GM18867 (cell line): ENCODE data around the gene GRK1.

ENCODE experiments used
- ATAC-seq: cut with Tn5 transposase; IDR thresholded peaks from one replicate; pipeline ENCODE4 v1.9.1; 2021; ENCODE audit warnings: mild to moderate bottlenecking, moderate library complexity; ENCODE audit not compliant: unreplicated experiment

Gene GRK1

DNA sequence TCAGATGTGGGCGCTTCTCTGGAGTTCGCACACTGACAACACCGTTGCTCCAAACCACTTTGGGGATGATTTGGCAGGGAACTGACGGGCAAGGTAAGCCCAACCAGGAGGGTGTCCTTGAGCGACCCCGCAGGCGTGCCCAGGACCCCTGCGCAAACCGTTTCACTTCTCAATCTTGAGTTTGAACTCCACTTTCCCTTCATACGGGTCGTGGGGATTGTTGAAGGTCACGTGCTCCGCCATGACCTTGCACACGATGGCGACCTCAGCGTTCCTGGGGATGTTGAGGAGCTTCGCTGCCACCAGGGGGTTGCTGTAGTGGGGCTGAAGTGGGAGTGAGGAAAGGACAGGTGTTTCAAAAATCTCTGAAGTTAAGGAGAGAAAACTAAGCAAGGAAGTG, 17.8 kb upstream of the GRK1 start:
- no peak for ATAC-seq

DNA sequence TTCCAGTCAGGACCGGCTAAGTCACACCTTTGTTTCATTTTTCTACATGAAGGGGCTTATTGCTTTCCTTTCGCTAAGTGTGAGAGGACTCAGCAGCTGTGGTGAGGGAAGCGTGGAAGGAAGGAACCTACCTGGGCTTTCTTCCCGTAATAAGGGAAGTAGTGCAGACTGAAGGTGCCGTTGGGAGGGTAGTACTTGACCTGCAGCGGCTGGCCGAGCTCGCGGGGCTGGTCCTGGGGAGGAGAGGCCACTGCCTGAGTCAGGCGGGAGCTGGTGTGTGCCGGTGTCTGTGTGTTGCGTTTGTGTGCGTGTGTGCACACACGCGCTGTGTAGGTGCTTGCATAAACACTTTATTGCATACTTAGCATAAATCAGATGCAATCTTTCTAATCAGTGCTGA, 16.7 kb upstream of the GRK1 start:
- no peak for ATAC-seq

DNA sequence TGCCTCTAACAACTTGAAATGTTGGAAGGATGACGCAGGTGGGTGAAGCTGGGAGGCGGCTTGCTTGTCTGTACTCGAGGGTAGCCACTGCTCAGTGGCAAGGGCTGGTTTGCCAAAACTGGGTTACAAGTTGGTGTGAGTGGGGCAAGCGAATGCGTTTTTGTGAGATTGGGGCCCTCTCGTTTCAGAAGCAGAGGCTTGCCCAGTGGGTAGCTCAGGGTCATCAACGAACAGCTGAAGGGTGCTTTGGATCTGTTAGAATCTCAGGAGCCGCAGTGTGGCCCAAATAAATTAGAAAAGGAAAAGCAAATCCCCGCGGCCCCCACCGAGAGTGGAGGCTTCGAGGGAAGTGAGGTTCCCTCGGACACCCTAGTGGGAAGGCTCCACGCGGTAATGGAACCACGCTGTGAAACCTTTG, 16.3 kb upstream of the GRK1 start:
- no peak for ATAC-seq

DNA sequence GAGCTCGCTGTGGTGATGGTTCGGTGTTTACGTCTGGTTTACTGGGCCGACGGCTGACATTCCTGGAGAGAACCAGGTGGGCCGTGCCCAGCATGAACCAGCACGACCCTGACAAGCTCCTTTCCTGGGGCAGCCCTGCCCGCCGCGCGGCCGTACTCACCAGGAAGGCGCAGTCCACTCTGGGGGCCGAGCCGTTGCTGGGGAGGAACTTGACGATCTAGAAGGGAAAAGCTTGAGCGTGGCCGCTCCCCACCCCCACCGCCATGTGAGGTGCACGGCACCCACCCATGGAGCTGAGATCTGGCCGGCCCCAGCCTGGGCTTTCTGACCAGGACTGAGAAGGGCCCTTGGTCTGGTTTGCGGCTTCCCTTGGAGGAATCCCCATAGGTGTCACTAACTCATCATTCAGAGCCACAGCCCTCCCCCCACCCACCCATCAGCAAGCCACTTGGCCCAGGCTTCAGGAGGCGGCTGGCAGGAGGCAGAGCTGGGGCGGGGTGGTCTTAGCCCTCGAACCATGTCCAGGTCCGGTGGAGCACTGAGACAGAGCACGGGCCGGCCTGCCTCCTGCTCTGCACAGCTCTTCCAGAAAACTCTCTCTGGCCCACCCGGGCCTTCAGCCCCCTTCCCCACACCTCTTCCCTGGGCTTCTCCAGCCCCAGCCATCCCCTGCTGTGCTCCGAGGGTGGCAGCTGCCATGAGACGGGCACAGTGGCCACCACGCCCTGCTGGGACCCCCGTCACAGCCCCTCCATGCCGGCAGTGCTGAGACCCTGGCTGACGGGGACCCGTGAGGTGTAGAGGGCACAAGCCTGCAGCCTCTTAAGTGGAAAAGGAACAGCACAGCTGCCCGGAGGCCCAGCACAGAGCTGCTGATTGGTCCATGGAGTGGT, 15.3 kb upstream of the GRK1 start:
- ATAC-seq, result no peak

DNA sequence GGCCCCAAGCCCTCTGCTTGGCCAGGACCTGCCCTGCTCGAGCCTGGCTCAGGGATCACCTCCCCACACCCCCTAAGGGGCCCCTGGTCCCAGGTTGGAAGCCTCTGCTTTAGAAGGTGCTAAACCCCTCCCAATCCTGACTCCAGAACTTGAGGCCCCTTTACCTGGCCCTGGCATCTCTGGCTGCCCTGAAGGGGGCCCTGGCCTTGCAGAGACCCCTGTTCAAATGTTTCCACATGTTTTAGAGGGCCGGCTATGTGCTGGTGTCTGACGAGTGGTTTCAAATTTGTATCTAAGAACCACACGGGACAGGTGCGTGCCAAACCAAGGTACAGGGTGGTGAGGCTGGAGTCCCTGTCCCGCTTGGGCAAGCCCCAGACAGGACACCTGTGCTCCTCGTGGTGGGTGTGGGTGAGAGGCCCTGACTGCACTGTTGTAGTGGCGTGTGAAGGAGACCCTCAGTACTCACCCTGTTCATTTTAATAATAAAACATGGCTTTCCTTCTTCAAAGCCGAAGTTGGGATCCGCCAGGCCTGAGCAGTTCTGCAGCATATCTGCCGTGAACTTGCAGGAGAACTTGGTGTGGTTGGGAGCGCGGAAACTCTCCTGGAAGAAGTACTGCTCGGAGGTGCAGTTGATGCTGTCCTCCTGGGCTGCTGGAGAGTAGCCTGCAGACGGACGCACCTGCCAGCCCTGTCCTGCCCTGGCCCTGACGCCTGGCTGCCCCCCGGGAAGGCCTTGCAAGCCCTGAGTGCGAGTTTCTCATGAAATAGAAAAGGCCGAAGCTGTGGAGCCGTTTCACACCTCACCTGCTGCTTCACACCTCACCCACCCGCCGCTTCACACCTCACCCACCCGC, 14.4 kb upstream of the GRK1 start:
- no peak for ATAC-seq

DNA sequence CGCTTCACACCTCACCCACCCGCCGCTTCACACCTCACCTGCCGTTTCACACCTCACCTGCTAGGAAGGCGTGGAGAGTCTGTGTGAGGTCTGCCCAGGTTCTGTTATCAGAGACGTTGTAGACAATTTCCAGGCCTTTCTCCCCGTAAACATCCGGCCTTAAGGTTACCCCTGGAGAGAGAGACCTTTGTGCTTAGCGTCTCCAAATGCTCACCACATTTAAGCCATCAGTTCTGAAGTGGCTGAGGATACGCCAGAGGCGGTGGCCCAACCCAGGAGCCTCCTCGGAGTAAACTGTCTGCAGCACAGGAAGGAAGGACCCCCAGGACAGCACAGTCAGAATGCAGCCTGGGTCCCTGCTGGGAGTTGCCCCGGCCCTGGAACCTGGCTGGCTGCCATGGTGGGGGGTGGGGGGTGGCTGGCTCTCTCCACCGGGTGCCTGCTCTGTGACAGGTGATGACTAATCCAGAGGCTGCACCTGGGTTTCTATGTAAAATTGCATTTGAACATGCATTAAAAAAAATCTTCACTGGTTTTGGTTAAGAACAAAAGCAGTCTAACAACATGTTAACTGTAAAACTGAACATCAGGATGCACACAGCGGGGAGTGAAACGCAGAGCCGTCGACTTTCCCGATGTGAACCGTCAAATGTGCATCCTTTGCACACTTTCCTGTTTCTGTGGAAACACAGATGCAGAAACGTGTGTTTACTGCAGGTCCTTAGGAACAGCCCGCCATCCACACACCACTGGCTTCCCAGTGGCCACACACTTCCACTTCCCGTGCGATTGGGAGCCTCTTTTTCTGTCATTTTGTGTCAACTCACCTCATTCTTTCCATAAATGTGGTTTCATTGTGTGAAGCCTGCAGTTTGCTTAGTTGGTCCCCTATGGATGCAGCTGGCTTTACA, 13.5 kb upstream of the GRK1 start:
- ATAC-seq, result no peak

DNA sequence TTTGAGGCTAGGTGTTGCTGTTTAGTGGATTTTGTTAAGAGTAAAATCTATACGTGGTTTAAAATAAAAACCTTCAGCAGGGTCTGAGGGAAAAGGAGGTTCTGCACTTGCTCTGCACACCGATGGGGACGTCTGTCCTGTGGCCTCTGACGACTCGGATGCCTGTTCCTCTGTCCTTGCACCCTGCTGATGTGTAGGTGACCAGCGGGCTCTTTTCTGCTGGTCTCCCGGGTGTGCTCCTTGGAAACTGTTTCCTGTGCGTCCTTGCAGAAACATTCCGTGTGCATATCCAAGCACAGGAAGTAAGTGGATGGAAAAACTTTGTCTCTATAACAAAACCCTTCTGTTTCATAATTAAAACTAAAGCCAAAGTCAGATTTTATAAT, 12.9 kb upstream of the GRK1 start:
- ATAC-seq, result no peak

DNA sequence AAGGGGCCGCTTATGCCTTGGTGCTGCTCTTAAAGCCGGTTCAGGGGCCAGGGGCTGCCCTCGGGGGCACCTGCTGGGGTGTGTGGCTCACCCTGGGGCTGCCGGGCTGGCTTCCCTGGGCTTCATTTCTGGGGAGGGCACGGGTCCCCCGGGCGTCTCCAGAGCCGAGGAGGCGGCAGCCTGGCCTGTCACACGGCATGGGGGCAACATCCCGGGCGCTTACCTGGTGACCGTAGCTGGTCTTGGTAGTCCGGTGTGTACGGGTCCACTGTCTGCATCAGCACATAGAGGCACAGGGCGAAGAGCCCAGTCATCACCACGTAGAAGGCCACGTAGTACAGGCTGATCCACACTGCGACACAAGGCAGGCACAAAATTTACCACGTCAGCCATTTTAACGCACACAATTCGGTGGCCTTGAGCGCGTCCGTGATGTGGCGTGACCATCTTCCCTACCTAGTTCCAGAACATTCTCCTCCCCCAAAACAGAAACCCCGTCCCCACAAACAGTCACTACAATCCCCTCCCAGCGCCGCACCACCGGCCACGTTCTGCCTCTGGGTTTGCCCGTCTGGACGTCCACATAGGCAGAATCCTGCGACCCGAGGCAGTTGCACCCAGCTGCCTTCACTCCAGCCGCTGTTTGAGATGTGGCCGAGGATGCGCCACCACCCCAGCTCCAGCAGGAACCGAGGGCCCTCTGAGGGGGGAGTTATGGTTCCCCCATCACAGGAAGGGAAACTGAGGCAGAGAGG, 12.3 kb upstream of the GRK1 start:
- no peak for ATAC-seq

DNA sequence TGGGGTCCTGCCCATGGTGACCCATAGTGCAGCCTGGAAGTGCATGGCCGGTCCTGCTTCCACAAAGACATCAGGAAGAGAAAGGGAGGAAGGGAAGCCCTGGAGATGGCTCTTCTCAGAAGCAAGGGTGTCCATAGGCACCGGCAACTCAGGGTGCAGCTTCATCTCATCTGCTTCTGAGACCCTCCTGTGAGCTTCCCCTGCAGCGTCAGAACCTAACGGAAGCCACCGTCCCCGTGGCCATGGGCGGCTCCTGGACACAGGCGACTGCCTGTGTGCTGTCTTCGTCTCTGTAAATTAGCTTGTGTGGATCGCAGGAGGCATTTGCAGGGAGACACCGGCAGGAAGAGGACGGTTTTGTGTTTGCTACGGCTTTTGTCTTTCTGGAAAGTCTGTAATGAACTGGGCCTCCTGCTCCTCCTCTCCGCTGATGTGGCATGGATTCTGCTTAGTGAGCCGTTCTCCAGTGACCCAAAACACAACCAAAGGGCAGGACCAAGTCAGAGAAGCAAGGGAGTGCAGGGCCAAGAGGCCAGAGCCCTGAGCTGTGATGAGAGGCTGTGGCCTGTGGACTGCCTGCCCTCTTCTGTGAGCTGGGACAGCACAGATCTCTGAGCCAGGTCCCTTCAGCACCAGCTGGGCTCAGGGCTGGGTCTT, 11.5 kb upstream of the GRK1 start:
- no peak for ATAC-seq

DNA sequence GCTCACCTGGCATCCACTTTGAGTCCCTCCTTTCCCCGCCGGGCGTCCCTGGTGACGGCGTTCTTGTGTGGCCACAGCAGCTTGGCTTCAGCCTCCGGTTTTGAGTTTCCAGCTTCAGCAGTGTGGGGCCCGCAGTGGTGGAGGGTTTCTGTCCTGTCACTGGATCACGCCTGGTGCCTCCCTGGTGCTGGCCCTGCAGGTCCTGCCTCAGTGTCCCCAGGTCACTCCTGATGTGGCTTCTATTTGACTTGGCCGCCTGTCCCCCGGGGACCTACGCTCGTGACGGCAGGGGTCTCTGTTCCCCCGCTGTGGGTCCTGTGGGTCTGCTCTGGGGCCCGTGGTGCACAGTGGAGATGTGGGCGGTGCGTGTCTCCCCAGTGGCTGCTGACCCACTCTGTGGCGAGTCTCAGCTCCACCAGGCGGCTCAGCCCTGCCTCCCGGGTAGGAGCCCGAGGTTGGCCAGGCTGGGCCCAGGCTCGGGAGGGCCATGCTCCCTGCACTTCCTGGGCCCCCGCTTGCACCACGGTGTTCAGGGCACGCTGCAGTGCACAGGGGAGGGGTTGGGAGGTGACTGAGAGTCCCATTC, 10.9 kb upstream of the GRK1 start:
- no peak for ATAC-seq

DNA sequence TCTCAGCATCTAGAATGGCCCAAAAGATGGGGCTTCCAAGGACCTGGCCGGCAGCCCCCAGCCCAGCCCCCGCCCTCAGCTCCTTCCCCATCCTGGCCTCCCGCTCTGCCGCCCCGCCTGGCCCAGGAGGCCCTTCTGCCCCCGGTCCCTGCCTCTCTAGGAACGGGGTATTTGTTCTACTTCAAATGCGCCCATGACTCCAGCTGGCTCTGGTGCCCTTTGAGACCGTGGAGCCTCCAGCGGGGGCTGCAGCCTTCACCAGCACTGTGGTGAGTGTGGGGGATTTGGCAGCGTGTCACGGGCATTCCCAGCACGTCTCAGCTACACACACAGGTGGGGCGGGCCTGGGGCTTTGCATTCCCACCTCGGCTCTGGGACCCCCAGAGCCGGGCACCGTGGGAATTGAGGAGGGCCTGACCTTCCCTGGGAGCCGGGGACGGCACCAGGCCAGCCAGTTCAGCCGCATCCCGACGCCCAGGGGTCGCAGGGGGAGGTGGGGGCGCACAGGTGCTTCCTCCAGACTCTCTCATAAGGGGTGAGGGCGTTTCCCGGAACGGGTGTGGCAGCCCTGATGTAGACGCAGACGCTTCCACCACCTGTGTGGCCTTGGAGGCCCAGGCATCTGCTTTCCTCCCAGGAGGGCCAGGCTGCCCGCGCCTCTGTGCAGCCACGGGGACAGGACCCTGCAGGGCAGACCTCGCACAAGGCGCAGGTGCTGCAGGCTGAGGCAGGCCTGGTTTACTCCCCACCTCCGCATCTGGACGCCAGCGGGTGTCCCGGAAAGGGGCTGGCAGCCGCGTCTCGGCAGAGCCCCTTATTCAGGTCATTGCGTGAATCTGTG, 10.0 kb upstream of the GRK1 start:
- no peak for ATAC-seq

DNA sequence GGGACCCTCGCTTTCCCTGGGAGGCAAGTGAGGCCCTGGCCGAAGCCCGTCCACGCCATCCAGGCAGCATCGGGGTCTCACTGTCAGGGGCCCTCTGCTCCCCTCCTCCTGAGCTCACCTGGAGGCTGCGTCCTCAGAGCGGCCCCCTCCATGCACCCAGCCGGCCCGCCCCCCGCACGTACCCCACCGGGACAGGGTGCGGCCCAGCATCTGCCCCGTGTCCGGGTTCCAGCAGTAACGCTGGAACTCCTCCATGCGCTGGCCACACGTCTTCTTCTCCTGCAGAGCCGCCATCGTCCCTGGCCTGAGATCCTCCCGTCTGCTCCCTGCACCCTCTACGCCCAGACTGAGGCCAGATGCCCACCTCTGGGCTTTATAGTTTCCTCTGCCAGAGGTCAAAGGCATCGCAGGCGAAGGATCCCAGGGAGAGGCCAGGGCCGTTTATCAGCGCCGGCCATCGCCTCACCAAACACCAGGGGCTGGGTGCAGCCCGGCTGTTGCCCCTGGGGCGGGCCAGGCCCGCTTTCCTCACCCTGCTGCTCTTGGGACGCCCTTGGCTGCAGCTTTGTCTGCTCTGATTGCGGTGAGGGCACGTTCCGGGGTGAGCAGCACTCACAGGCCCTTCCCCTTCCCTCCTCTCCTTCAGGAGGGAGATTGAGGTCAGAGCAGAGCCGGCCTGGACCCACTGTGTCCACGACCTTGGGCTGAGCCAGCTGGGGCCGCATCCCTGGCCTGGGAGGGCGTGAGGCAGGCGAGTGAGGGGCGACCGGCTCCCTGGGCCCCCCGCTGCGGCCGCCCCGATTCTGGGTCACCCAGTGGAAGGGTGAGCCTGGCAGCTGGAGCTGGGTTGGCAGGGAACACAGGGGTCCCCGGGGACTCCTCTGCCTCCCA, 8.9 kb upstream of the GRK1 start, which contains the start of gene ATP4B:
Gene ATP4B, minus strand, starts transcription at position 348 of the 891 bp plus-strand sequence. Its CDS starts 54 bp downstream, at position 294.
- no peak for ATAC-seq

DNA sequence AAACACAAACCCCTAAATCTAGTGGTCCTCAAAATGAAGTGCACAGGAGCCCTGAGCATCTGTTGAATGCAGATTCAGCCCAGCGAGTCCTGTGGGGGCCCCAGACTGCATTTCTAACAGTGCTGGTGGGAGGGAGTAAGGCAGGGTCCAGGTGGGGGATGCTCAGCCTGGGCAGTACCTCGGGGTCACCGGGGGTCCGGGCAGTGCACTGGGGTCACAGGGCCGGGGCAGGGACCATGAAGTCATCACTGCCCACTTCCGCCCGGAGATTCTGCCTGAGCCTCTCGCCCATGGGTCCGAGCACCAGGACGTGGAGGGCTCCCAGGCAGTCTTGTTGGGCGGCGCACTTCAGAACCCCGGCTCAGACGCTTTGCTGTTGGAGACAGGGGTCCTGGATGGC, 8.2 kb upstream of the GRK1 start:
- no peak for ATAC-seq

DNA sequence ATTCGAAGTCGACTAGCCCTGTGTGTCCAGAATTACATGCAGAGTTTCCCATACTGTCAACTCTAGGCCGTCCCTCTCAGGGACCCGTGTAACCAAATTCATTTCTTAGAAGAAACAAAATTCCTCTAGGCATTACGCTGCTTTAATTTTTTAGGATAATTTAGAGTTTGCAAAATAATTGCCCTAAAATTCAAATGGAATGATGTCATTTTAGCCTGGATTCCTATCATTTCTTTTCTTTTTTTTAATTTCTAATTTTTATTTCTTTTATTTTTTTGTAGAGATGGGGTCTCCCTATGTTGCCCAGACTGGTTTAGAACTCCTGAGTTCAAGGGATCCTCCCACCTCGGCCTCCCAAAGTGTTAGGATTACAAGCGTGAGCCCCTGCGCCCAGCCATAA, 7.7 kb upstream of the GRK1 start:
- ATAC-seq, result no peak

DNA sequence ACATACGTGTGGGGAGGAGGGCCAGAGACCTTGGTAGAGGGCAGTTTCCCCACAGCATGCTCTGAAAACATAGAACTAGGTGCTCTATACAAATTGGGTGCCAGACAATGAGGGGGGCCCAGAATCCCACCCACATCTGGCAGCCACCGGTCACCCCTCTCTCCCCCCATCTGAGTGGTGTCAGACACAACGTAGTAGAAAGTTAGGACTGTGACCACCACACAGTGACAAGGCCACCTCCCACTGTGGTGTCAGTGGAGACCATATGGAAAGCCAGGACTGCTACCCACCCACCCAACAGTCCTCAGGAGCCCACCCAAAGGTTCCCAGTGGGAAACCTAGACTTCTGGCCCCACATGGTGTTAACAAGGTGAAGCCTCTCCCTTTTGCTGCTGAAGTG, 7.0 kb upstream of the GRK1 start:
- no peak for ATAC-seq

DNA sequence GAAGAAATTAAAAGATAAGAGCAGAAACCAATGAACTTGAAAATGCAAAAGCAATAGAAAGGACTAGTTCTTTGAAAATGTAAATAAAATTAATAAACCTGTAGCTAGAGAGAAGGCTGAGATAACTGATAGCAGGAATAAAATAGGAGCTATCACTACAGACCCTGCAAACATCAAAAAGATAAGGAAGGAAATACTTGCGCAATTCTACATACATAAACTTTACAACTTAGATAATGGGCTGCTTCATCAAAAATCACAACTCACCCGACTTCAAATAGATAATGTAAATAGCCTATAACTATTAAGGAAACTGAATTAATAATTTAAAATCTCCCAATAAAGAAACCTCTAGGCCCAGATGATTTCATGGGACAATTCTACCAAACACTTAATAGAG, 5.5 kb upstream of the GRK1 start:
- no peak for ATAC-seq

DNA sequence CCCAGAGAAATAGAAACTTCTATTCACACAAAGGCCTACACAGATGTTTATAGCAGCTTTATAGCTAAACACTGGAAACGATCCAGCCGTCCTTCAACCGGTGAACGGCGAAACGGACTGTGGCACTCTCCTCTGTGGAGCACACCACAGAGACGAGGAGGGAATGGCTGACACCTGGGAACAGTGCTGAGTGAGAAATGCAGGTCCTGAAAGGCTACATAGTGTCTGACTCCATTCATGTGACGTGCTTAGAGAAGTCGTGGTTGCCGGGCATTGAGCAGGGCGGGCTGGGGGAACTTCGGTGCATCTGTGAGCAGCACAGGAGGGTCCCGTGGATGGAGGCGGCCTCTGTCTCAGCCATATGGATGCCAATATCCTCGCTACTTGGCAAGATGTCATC, 3.1 kb upstream of the GRK1 start:
- no peak for ATAC-seq
